Measurements from ENCODE around the gene GJA10. TPM values are rescaled to one million over a fixed set of nuclear protein-coding genes. Genes with fewer than 3 reads are reported as not detected.

Gene GJA10
- total RNA-seq, 3 donors from 2014 or later: not detected

- DNase-seq (no peak), ATAC-seq (no peak)
- Histone ChIP-seq H3K4me3 (no peak overlapping the region), H3K9me3 (no peaks in the 10 kb centered on the region), H3K4me1 (ENCODE audit: low read depth) (no peaks in the 10 kb centered on the region), H3K36me3 (ENCODE audit: low read depth) (no peaks in the 10 kb centered on the region)
- no peak for TF ChIP-seq CTCF (IDR thresholded peaks at IDR 0.05)
- intact Hi-C loops (cut with DNase I, micrococcal nuclease): no loop called here
Measured at GRCh38 chr6:89910902-89911240, 16.6 kb downstream of the GJA10 start.

- Histone ChIP-seq H3K4me1 (ENCODE audit: low read depth) (no peaks in the 10 kb centered on the region), H3K4me3 (no peak overlapping the region), H3K36me3 (ENCODE audit: low read depth) (no peaks in the 10 kb centered on the region), H3K9me3 (peaks cover 5% of the 10 kb centered on the region)
- no peak for TF ChIP-seq CTCF (IDR thresholded peaks at IDR 0.05)
- DNase-seq: no peak
- intact Hi-C loops (cut with DNase I, micrococcal nuclease): no loop called here
- no peak for ATAC-seq
Measured at GRCh38 chr6:89916136-89916920, 22.1 kb downstream of the GJA10 start.

- DNase-seq (no peak), ATAC-seq (no peak)
- no peaks in the 10 kb centered on the region for H3K4me1 ChIP-seq (ENCODE audit: low read depth)
- intact Hi-C loops (cut with DNase I, micrococcal nuclease): no loop called here
- H3K9me3 ChIP-seq: peaks cover 5% of the 10 kb centered on the region
- no peak for TF ChIP-seq CTCF (IDR thresholded peaks at IDR 0.05)
- H3K36me3 ChIP-seq (ENCODE audit: low read depth): no peaks in the 10 kb centered on the region
- no peak overlapping the region for H3K4me3 ChIP-seq
Measured at GRCh38 chr6:89917216-89917615, 22.9 kb downstream of the GJA10 start.

- Histone ChIP-seq H3K36me3 (ENCODE audit: low read depth) (no peaks in the 10 kb centered on the region), H3K9me3 (peaks cover 5% of the 10 kb centered on the region), H3K4me1 (ENCODE audit: low read depth) (no peaks in the 10 kb centered on the region), H3K4me3 (no peak overlapping the region)
- intact Hi-C loops (cut with DNase I, micrococcal nuclease): no loop called here
- no peak for DNase-seq
- ATAC-seq: no peak
- no peak for TF ChIP-seq CTCF (IDR thresholded peaks at IDR 0.05)
Measured at GRCh38 chr6:89917801-89918366, 23.6 kb downstream of the GJA10 start.

GRCh38 chr6:89921197-89921596 is 26.9 kb downstream of the GJA10 start:
- no peaks in the 10 kb centered on the region for H3K36me3 ChIP-seq (ENCODE audit: low read depth)
- H3K9me3 ChIP-seq: peaks cover 4% of the 10 kb centered on the region
- H3K4me3 ChIP-seq: no peak overlapping the region
- no peak for DNase-seq
- no peak for TF ChIP-seq CTCF (IDR thresholded peaks at IDR 0.05)
- ATAC-seq: no peak
- no peaks in the 10 kb centered on the region for H3K4me1 ChIP-seq (ENCODE audit: low read depth)
- intact Hi-C loops (cut with DNase I, micrococcal nuclease): no loop called here

All from mucosa of descending colon (tissue), 3 donors.